ENCODE measurements around the gene CFAP54. TPM values are rescaled to one million over a fixed set of nuclear protein-coding genes. Genes with fewer than 3 reads are reported as not detected.

CFAP54 gene
- total and polyA plus RNA-seq, 2 donors (not counting 3 experiments of a cell fraction or from before 2014, with no cell fraction given), result 3.6 to 26.9 TPM

DNA sequence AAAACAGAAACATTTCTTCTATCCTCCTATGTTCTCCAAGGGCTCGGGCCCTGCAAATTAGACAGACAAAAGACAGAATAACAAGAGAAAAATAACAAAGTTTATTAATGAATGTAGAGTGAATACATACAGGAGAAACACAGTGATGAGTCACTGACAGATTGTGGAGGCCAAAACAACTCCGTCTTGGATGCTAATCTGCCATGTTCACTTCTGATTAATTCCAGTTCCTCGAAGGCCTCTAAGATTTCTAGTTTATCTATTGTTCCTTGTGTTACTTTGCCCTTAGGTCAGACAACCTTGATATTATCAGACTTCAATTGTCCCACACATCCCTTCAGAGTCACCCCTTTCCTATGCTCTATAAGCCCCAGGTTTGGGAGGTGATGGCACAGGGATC is 390.8 kb downstream of the CFAP54 start:
- Histone ChIP-seq H3K4me3 (replicated peaks in 1 of 3; ENCODE audit: insufficient read depth in 1 of 3, low read depth in 1 of 3, low read length in 3 of 3) (no peak overlapping the region), H3K79me2 (ENCODE audit: control insufficient read depth, insufficient read depth, low read length) (no peaks in the 10 kb centered on the region), H3K9me1 (replicated peaks; ENCODE audit: control insufficient read depth, extremely low read depth, insufficient read depth, low read length) (no peaks in the 10 kb centered on the region), H3K36me3 (ENCODE audit: control insufficient read depth in 2 of 2, extremely low read depth in 1 of 2, insufficient read depth in 2 of 2, low read length in 2 of 2) (no peaks in the 10 kb centered on the region), H3K27me3 (ENCODE audit: control insufficient read depth in 2 of 2, insufficient read depth in 2 of 2, low read length in 2 of 2) (no peaks in the 10 kb centered on the region), H2AFZ (ENCODE audit: low read depth, low read length) (no peak overlapping the region), H3K4me1 (ENCODE audit: control insufficient read depth, extremely low read depth, insufficient read depth, low read length) (no peaks in the 10 kb centered on the region), H3K9me3 (replicated peaks; ENCODE audit: control insufficient read depth, insufficient read depth, low read length) (no peaks in the 10 kb centered on the region), H3K9ac (replicated peaks; ENCODE audit: extremely low read depth, insufficient read depth, low read length) (no peak overlapping the region), H3K27ac (ENCODE audit: insufficient read depth, low read depth, low read length) (no peak overlapping the region), H3K4me2 (ENCODE audit: insufficient read depth, low read length) (no peak overlapping the region), H4K20me1 (replicated peaks; ENCODE audit: control insufficient read depth, extremely low read depth, insufficient read depth, low read length) (no peaks in the 10 kb centered on the region)
- dilution Hi-C loops (cut with MboI; ENCODE audit: extremely low pct_ligation_motif_present, low sequenced_read_pairs), result no loop called here
- intact Hi-C loops (cut with micrococcal nuclease), result no loop called here
- ChIA-PET POLR2A (no interaction called here), CTCF (no interaction called here)
- FAIRE-seq (no peak), DNase-seq (ENCODE audit: low read depth, low spot score) (no peak)
- BruUV-seq (replicated peaks), result no TSS peak
- no peak for TF ChIP-seq POLR2AphosphoS5 (IDR thresholded peaks at IDR 0.05; ENCODE audit: insufficient read depth, low read depth, low read length)
- TF ChIP-seq MYC (IDR thresholded peaks at IDR 0.05; ENCODE audit: low read depth, low read length), result no peak

DNA sequence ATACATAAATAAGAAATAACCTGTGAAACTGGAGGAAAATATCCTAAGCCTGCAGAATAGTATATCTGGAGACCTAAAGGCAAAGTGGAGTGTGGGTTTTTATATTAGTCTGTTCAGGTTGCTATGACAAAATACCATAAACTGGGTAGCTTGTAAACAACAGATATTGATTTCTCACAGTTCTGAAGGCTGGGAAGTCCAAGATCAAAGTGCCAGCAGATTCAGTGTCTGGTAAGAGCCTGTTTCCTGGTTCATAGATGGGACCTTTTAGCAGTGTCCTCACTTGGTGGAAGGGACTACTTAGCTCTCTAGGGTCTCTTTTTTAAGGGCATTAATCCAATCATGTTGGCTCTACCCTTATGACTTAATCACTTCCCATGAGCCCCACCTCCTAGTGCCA is 392.2 kb downstream of the CFAP54 start:
- Histone ChIP-seq H3K36me3 (ENCODE audit: control insufficient read depth in 2 of 2, extremely low read depth in 1 of 2, insufficient read depth in 2 of 2, low read length in 2 of 2) (no peaks in the 10 kb centered on the region), H3K9me3 (replicated peaks; ENCODE audit: control insufficient read depth, insufficient read depth, low read length) (no peaks in the 10 kb centered on the region), H2AFZ (ENCODE audit: low read depth, low read length) (no peak overlapping the region), H4K20me1 (replicated peaks; ENCODE audit: control insufficient read depth, extremely low read depth, insufficient read depth, low read length) (no peaks in the 10 kb centered on the region), H3K27me3 (ENCODE audit: control insufficient read depth in 2 of 2, insufficient read depth in 2 of 2, low read length in 2 of 2) (no peaks in the 10 kb centered on the region), H3K4me3 (replicated peaks in 1 of 3; ENCODE audit: insufficient read depth in 1 of 3, low read depth in 1 of 3, low read length in 3 of 3) (no peak overlapping the region), H3K4me2 (ENCODE audit: insufficient read depth, low read length) (no peak overlapping the region), H3K9me1 (replicated peaks; ENCODE audit: control insufficient read depth, extremely low read depth, insufficient read depth, low read length) (no peaks in the 10 kb centered on the region), H3K27ac (ENCODE audit: insufficient read depth, low read depth, low read length) (no peak overlapping the region), H3K79me2 (ENCODE audit: control insufficient read depth, insufficient read depth, low read length) (no peaks in the 10 kb centered on the region), H3K4me1 (ENCODE audit: control insufficient read depth, extremely low read depth, insufficient read depth, low read length) (no peaks in the 10 kb centered on the region), H3K9ac (replicated peaks; ENCODE audit: extremely low read depth, insufficient read depth, low read length) (no peak overlapping the region)
- ChIA-PET CTCF (no interaction called here), POLR2A (no interaction called here)
- FAIRE-seq (no peak), DNase-seq (ENCODE audit: low read depth, low spot score) (no peak)
- dilution Hi-C loops (cut with MboI; ENCODE audit: extremely low pct_ligation_motif_present, low sequenced_read_pairs), result no loop called here
- TF ChIP-seq POLR2AphosphoS5 (IDR thresholded peaks at IDR 0.05; ENCODE audit: insufficient read depth, low read depth, low read length) (no peak), MYC (IDR thresholded peaks at IDR 0.05; ENCODE audit: low read depth, low read length) (no peak), GATA2 (IDR thresholded peaks at IDR 0.05; ENCODE audit: insufficient read depth, insufficient read length, low read depth, low read length) (no peak), POLR2A (IDR thresholded peaks at IDR 0.05; ENCODE audit: low read depth, low read length) (no peak), JUN (IDR thresholded peaks at IDR 0.05; ENCODE audit: borderline replicate concordance, insufficient read depth, insufficient read length, low read depth) (no peak), FOS (IDR thresholded peaks at IDR 0.05; ENCODE audit: borderline replicate concordance, insufficient read depth, low read length) (no peak), EZH2 (IDR thresholded peaks at IDR 0.05; ENCODE audit: borderline replicate concordance, low read depth, low read length, severe bottlenecking) (no peak)
- TF ChIP-seq, protein P1, sequence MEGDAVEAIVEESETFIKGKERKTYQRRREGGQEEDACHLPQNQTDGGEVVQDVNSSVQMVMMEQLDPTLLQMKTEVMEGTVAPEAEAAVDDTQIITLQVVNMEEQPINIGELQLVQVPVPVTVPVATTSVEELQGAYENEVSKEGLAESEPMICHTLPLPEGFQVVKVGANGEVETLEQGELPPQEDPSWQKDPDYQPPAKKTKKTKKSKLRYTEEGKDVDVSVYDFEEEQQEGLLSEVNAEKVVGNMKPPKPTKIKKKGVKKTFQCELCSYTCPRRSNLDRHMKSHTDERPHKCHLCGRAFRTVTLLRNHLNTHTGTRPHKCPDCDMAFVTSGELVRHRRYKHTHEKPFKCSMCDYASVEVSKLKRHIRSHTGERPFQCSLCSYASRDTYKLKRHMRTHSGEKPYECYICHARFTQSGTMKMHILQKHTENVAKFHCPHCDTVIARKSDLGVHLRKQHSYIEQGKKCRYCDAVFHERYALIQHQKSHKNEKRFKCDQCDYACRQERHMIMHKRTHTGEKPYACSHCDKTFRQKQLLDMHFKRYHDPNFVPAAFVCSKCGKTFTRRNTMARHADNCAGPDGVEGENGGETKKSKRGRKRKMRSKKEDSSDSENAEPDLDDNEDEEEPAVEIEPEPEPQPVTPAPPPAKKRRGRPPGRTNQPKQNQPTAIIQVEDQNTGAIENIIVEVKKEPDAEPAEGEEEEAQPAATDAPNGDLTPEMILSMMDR (IDR thresholded peaks at IDR 0.05; ENCODE audit: extremely low read depth in 1 of 2, insufficient read depth in 1 of 2, low read depth in 1 of 2, low read length in 2 of 2), result no peak
- TF ChIP-seq, protein P2, sequence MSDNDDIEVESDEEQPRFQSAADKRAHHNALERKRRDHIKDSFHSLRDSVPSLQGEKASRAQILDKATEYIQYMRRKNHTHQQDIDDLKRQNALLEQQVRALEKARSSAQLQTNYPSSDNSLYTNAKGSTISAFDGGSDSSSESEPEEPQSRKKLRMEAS (IDR thresholded peaks at IDR 0.05; ENCODE audit: insufficient read depth, insufficient read length), result no peak
- intact Hi-C loops (cut with micrococcal nuclease), result no loop called here
- BruUV-seq (replicated peaks), result no TSS peak

All from endothelial cell of umbilical vein (primary cell).